GM12891 (cell line): ENCODE measurements around the gene DZIP1.
A peak's percentile ranks its signal among the peaks of the same experiment; 100 is the strongest.

Source experiments
- DNase-seq: peaks from one replicate; pipeline ENCODE4 v3.0.0; 2011; ENCODE audit warnings: low spot score; ENCODE audit not compliant: insufficient read length
- FAIRE-seq: peaks from 2 replicates; lab custom pipeline; 2011; peaks lifted over from hg19 to GRCh38; lab: Jason Lieb, UNC
- PAX5 ChIP-seq: IDR thresholded peaks from 2 replicates; pipeline ENCODE4 v1.6.1; 2011; ENCODE audit warnings: low read length, moderate library complexity, mild to moderate bottlenecking; ENCODE audit not compliant: insufficient read depth, severe bottlenecking
- POLR2A ChIP-seq: IDR thresholded peaks from 2 replicates; pipeline ENCODE4 v1.6.1; 2011; ENCODE audit warnings: low read depth, low read length, control low read depth
- POLR2AphosphoS5 ChIP-seq: IDR thresholded peaks from 2 replicates; pipeline ENCODE4 v1.6.1; 2011; ENCODE audit warnings: low read depth, low read length, control low read depth
- POU2F2 ChIP-seq: IDR thresholded peaks from 2 replicates; pipeline ENCODE4 v1.6.1; 2011; ENCODE audit warnings: low read depth, mild to moderate bottlenecking, control low read depth, low read length, moderate library complexity
- SPI1 ChIP-seq: IDR thresholded peaks from 2 replicates; pipeline ENCODE4 v1.6.1; 2011; ENCODE audit warnings: low read depth, low read length, control low read depth
- TAF1 ChIP-seq: IDR thresholded peaks from 2 replicates; pipeline ENCODE4 v1.6.1; 2011; ENCODE audit warnings: low read depth, low read length, control low read depth

DZIP1 gene

DNA sequence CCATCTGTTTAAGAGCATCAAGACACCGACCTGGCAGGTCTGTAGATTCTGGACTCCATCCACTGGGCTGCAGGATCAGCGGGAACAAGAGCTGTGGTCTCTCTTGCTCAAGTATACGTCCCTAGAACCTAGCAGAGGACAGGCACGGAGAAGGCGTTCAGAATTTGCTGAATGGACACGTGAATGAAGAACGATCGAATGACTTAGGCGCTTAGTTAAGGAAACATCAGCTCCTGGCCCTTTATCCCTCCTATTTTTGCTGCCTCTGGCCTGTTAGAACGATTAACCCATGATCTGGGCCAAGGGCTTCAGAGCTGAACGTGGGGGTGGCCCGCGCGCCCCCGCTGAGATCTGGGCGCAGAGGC, 953 bp downstream of the DZIP1 start:
- no peak for FAIRE-seq
- DNase-seq, result no peak
- TF ChIP-seq TAF1, result no peak
- no peak for TF ChIP-seq POLR2AphosphoS5
- no peak for TF ChIP-seq POU2F2
- TF ChIP-seq PAX5, result no peak
- no peak for TF ChIP-seq SPI1
- TF ChIP-seq POLR2A, result no peak

- no peak for DNase-seq
- TF ChIP-seq PAX5 (no peak), POLR2AphosphoS5 (no peak), POU2F2 (no peak), POLR2A (no peak), TAF1 (no peak), SPI1 (no peak)
- FAIRE-seq, result no peak
Observed at GRCh38 chr13:95642999-95643398, 1.5 kb downstream of the DZIP1 start.

DNA sequence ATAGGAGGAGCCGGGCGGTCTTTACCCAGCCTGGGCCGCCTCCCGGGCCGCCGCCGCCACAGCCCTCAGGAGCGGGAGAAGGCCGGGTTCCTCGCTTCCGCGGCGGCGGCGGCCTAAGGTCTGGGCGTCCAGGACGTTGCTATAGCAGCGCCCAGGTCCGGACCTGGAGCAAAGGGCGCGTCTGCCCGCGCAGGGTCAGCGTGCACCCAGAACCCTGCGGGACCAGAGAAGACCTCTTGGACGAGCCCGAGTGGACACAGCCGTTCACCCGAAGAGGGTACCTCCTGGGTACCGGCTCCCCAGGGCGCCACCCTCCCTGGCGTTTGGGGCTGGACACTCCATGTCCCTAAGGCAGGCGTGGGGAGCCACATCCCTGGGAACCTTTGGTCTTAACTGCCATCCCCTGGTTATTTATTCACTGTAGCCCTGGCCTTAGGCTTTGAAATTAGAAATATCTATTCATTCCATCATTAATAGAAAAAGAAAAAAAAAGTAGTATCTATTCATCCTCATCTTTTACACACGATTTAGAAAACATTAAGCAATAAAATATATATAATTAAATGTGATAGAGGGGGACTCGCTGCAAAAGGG, 2.4 kb downstream of the DZIP1 start:
- FAIRE-seq (no peak), DNase-seq (no peak)
- TF ChIP-seq POU2F2 (no peak), PAX5 (no peak), SPI1 (no peak), POLR2AphosphoS5 (no peak), POLR2A (no peak), TAF1 (no peak)

- DNase-seq, result no peak
- FAIRE-seq, result no peak
- no peak for TF ChIP-seq TAF1
- no peak for TF ChIP-seq POU2F2
- TF ChIP-seq SPI1, result no peak
- TF ChIP-seq POLR2AphosphoS5, result no peak
- no peak for TF ChIP-seq PAX5
- no peak for TF ChIP-seq POLR2A
Observed at GRCh38 chr13:95641291-95642027, 3.0 kb downstream of the DZIP1 start.

DNA sequence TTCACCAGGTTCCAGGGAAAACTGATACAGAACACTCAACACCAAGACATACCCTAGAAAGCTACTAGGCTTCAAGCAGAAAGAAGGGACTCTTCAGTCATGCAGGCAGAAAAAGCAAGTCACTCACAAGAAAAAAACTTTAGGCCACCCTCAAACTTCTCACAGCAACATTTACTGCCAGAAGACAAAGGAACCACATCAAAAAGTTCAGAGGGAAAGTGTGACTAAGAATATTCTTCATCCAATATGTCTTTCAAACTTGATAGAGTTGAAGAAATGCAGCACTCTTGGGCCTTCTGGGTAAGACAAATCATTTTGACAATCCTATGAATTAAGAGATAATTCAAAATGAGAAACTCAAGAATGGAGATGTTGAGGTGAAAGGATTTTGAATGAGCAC, 7.7 kb downstream of the DZIP1 start:
- TF ChIP-seq TAF1 (no peak), POLR2AphosphoS5 (no peak), PAX5 (no peak), POU2F2 (no peak), POLR2A (no peak), SPI1 (no peak)
- no peak for DNase-seq
- no peak for FAIRE-seq

DNA sequence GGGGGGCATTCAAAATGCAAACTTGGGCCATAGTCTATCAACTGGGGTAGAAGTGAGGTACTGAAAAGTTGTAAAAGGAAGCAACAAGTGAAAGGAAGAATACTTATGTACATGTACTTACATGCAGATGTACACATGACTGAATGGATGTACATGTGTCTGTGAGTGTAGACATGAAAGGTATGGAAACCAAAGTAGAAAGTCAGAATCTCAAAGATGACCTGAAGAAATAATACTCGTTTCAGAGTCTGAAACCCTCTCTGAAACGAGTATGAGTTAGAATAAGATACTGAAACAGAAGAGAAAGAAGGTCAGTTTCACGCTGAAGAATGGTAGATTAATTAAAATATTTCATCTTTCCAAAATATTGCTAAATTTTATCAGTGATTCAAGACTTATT, 13.9 kb downstream of the DZIP1 start:
- DNase-seq (no peak), FAIRE-seq (peak; percentile 23)
- TF ChIP-seq POLR2AphosphoS5 (no peak), POU2F2 (no peak), TAF1 (no peak), POLR2A (no peak), PAX5 (no peak), SPI1 (no peak)

DNA sequence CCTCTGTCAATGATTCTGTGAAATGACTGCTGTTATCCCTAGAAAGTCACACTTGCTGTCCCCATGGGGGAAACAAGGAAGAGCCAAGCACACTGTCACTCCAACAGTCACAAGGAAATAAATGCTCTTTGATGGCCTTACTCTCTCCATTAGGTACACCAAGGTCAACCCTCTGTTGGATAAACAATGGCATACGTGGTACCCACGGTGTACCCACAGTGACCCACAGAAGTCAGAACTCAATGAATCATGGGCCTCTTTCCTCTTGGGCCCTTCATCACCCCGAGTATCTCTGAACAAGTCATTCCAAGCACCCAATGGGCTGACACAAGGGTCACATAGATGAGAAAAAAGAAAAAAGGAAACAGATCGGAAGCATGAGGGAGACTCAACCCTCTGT, 15.4 kb downstream of the DZIP1 start:
- no peak for FAIRE-seq
- DNase-seq, result no peak
- TF ChIP-seq POLR2A (no peak), SPI1 (no peak), POLR2AphosphoS5 (no peak), PAX5 (no peak), TAF1 (no peak), POU2F2 (no peak)

DNA sequence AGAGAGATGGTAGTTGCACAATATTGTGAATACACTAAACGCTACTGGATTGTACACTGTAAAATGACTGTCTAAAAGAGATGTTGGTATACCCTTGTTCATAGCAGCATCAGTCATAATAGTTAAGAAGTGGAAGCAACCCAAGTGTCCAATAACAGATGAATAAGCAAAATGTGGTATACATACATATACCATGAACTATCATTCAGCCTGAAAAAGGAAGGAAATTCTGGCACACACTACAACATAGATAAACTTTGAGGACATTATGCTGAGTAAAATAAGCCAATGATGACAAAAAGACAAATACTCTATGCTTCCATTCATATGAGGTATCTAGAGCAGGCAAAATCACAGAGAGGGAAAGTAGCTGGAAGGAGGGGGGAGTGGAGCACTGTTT, 16.0 kb downstream of the DZIP1 start:
- DNase-seq (no peak), FAIRE-seq (no peak)
- TF ChIP-seq POU2F2, result no peak
- TF ChIP-seq TAF1, result no peak
- TF ChIP-seq POLR2AphosphoS5, result no peak
- TF ChIP-seq PAX5, result no peak
- no peak for TF ChIP-seq POLR2A
- TF ChIP-seq SPI1, result no peak

GRCh38 chr13:95627590-95627989, 16.9 kb downstream of the DZIP1 start:
- no peak for FAIRE-seq
- DNase-seq, result no peak
- TF ChIP-seq POLR2A (no peak), TAF1 (no peak), PAX5 (no peak), POLR2AphosphoS5 (no peak), POU2F2 (no peak), SPI1 (no peak)
